IMR-90 (cell line): ENCODE results near the gene AAR2. TPM values are rescaled to one million over a fixed set of nuclear protein-coding genes. Genes with fewer than 3 reads are reported as not detected.

ENCODE experiments used
- ATAC-seq: fragments of 200-7000 bp; cut with Tn5 transposase; 2 replicates; pipeline ENCODE4 v1.9.1; 2020; ENCODE audit warnings: low read depth, mild to moderate bottlenecking, moderate library complexity
- BruUV-seq: library from RNA; stranded (reverse); fragments of 400-500 nt; replicated peaks from 2 replicates; lab custom pipeline; 2021; lab: Mats Ljungman, UMichigan
- CTCF ChIA-PET: fragments of 300-600 bp; formaldehyde crosslinking; extraction: SDS; loops from one replicate; lab custom pipeline; 2021; ENCODE audit warnings: antibody characterized with exemption; lab: Yijun Ruan, JAX
- POLR2A ChIA-PET: fragments of 300-600 bp; sonication (Branson Sonifier 250); formaldehyde crosslinking; loops from one replicate; lab custom pipeline; 2022; ENCODE audit warnings: antibody characterized with exemption; ENCODE audit not compliant: unreplicated experiment; lab: Charles Lee
- DNase-seq: peaks from one replicate; pipeline ENCODE4 v3.0.0; 2013
- H2AFZ ChIP-seq: replicated peaks from 2 replicates; pipeline ENCODE3; 2013; ENCODE audit warnings: low read length, mild to moderate bottlenecking; ENCODE audit not compliant: poor library complexity
- H2AK5ac ChIP-seq: 2 replicates; pipeline ENCODE4 v1.6.1; 2013; ENCODE audit warnings: low read depth, low read length, inconsistent platforms
- H2AK9ac ChIP-seq: replicated peaks from 2 replicates; pipeline ENCODE3; 2013; ENCODE audit warnings: mild to moderate bottlenecking, low read depth, low read length, moderate library complexity; ENCODE audit not compliant: poor library complexity
- H2BK120ac ChIP-seq: 2 replicates; pipeline ENCODE4 v1.6.1; 2013; ENCODE audit warnings: low read depth, low read length, inconsistent platforms
- H2BK15ac ChIP-seq: 3 replicates; pipeline ENCODE4 v1.6.1; 2013; ENCODE audit warnings: low read depth, low read length, inconsistent platforms
- H2BK20ac ChIP-seq: 2 replicates; pipeline ENCODE4 v1.6.1; 2013; ENCODE audit warnings: low read depth, mild to moderate bottlenecking, inconsistent platforms, low read length, moderate library complexity
- H2BK5ac ChIP-seq: 2 replicates; pipeline ENCODE4 v1.6.1; 2013; ENCODE audit warnings: mild to moderate bottlenecking, low read depth, low read length, inconsistent platforms; ENCODE audit not compliant: poor library complexity, severe bottlenecking
- H3K14ac ChIP-seq: replicated peaks from 2 replicates; pipeline ENCODE4 v1.6.1; 2013; ENCODE audit warnings: low read depth, low read length, inconsistent platforms
- H3K18ac ChIP-seq: 2 replicates; pipeline ENCODE4 v1.6.1; 2013; ENCODE audit warnings: low read depth, low read length, control low read depth
- H3K23ac ChIP-seq: 2 replicates; pipeline ENCODE4 v1.6.1; 2013; ENCODE audit warnings: low read depth, low read length, inconsistent platforms
- H3K27ac ChIP-seq: 2 replicates; pipeline ENCODE4 v1.5.1; 2013; ENCODE audit warnings: mild to moderate bottlenecking, control low read depth, low read length; ENCODE audit not compliant: insufficient read depth
- H3K27me3 ChIP-seq: 2 replicates; pipeline ENCODE4 v1.6.1; 2013; ENCODE audit warnings: low read length; ENCODE audit not compliant: control insufficient read depth, insufficient read depth
- H3K36me3 ChIP-seq: 2 replicates; pipeline ENCODE4 v1.6.1; 2013; ENCODE audit warnings: low read length, mixed read lengths; ENCODE audit not compliant: control insufficient read depth, insufficient read depth
- H3K4ac ChIP-seq: 2 replicates; pipeline ENCODE4 v1.6.1; 2013; ENCODE audit warnings: low read depth, low read length, inconsistent platforms
- H3K4me1 ChIP-seq: 2 replicates; pipeline ENCODE4 v1.6.1; 2013; ENCODE audit warnings: low read length, mixed read lengths; ENCODE audit not compliant: control insufficient read depth, insufficient read depth
- H3K4me2 ChIP-seq: 2 replicates; pipeline ENCODE4 v1.6.1; 2013; ENCODE audit warnings: low read depth, mild to moderate bottlenecking, control low read depth, low read length, moderate library complexity
- H3K4me3 ChIP-seq: 2 replicates; pipeline ENCODE4 v1.5.1; 2013; ENCODE audit warnings: low read depth, mild to moderate bottlenecking, control low read depth, low read length, moderate library complexity; ENCODE audit not compliant: insufficient read depth
- H3K56ac ChIP-seq: 2 replicates; pipeline ENCODE4 v1.6.1; 2013; ENCODE audit warnings: low read length, inconsistent platforms; ENCODE audit not compliant: insufficient read depth; ENCODE audit errors: extremely low read depth
- H3K79me1 ChIP-seq, 2 experiments: 2 replicates each; pipeline ENCODE4 v1.6.1; 2013; ENCODE audit warnings: low read length in 2 of 2, inconsistent platforms in 1 of 2, low read depth in 1 of 2
- H3K9ac ChIP-seq: 2 replicates; pipeline ENCODE4 v1.6.1; 2013; ENCODE audit warnings: low read depth, low read length, control low read depth
- H3K9me1 ChIP-seq: 2 replicates; pipeline ENCODE4 v1.6.1; 2013; ENCODE audit warnings: low read length, inconsistent platforms; ENCODE audit not compliant: insufficient read depth
- H3K9me3 ChIP-seq: 2 replicates; pipeline ENCODE4 v1.6.1; 2013; ENCODE audit warnings: low read length; ENCODE audit not compliant: control insufficient read depth, insufficient read depth
- H4K20me1 ChIP-seq: 2 replicates; pipeline ENCODE4 v1.6.1; 2013; ENCODE audit warnings: low read length, inconsistent platforms; ENCODE audit not compliant: insufficient read depth
- H4K5ac ChIP-seq: 2 replicates; pipeline ENCODE4 v1.6.1; 2013; ENCODE audit warnings: mild to moderate bottlenecking, low read depth, low read length, control low read depth
- H4K8ac ChIP-seq, 2 experiments: 2 replicates each; pipeline ENCODE4 v1.6.1; 2013; ENCODE audit warnings: low read depth in 2 of 2, low read length in 2 of 2, control low read depth in 1 of 2, inconsistent platforms in 1 of 2
- H4K91ac ChIP-seq: 2 replicates; pipeline ENCODE4 v1.6.1; 2013; ENCODE audit warnings: low read depth, low read length, inconsistent platforms; ENCODE audit not compliant: insufficient read depth
- BHLHE40 ChIP-seq: fragments of 150-350 bp; IDR thresholded peaks from 2 replicates; pipeline ENCODE4 v1.6.1; 2016; ENCODE audit warnings: mild to moderate bottlenecking, low read depth, low read length
- ELK1 ChIP-seq: fragments of 150-350 bp; IDR thresholded peaks from 2 replicates; pipeline ENCODE4 v1.6.1; 2016; ENCODE audit warnings: low read depth, mild to moderate bottlenecking, low read length, moderate library complexity, borderline replicate concordance
- RCOR1 ChIP-seq: IDR thresholded peaks from 2 replicates; pipeline ENCODE4 v1.6.1; 2012; ENCODE audit warnings: mild to moderate bottlenecking, low read length, improper control_type of control experiment; ENCODE audit not compliant: insufficient replicate concordance
- WGBS, 2 experiments: methylation state at CpG; one replicate each; pipeline versions ENCODE4 v1.1.5 to v1.1.7; 2013; ENCODE audit warnings: missing lambda C conversion rate in 2 of 2; ENCODE audit not compliant: insufficient read length in 1 of 2; ENCODE audit errors: extremely low coverage in 2 of 2; 5-methylcytosine and 5-hydroxymethylcytosine counted together
- dilution Hi-C: fragments of 300-500 bp; cut with HindIII; formaldehyde crosslinking; loops from one replicate; pipeline ENCODE4 v1.14.3; 2018; ENCODE audit warnings: low sequenced_read_pairs; ENCODE audit not compliant: unreplicated experiment
- in situ Hi-C: fragments of 300-500 bp; cut with MboI; formaldehyde crosslinking; loops from 3 replicates; pipeline ENCODE4 v1.14.3; 2019; ENCODE audit warnings: low sequenced_read_pairs, inconsistent platforms, mixed read lengths
- intact Hi-C: fragments of 100-400 bp; cut with micrococcal nuclease; formaldehyde crosslinking; loops from 2 replicates; pipeline ENCODE4 v1.10.0; 2022
- polyA plus RNA-seq, 3 experiments: library from polyadenylated mRNA; depleted of rRNA; stranded (reverse); fragments of >200 nt; gene quantifications; 2 replicates each; pipeline ENCODE4 v1.2.3, GENCODE V29; 2012; ENCODE audit warnings: low replicate concordance in 1 of 3
- total RNA-seq: library from RNA; depleted of rRNA; stranded (reverse); fragments of >200 nt; gene quantifications from 2 replicates; pipeline ENCODE4 v1.2.3, GENCODE V29; 2012

AAR2 gene
- total and polyA plus RNA-seq, 2 of the 4 experiments (the other 2 are of a cell fraction), result 28.2 to 35.8 TPM

- Histone ChIP-seq H2BK120ac (no peak overlapping the region), H4K20me1 (0 out of 2 replicates have a peak, but pooled peaks cover 3% of the 10 kb centered on the region), H2BK20ac (no peak overlapping the region), H3K4me3 (no peak overlapping the region), H3K4me1 (peaks cover 7% of the 10 kb centered on the region), H4K5ac (no peak overlapping the region), H3K4ac (no peak overlapping the region), H3K56ac (no peak overlapping the region), H3K23ac (no peak overlapping the region), H3K9ac (no peak overlapping the region), H3K27ac (no peak overlapping the region), H3K36me3 (no peaks in the 10 kb centered on the region; the same call in 1 of the 2 replicates), H3K79me1 (peaks cover 11 to 29% of the 10 kb centered on the region in 2 experiments), H3K9me1 (0 out of 2 replicates have a peak, but pooled peaks cover 10% of the 10 kb centered on the region), H3K9me3 (no peaks in the 10 kb centered on the region), H2AK5ac (no peak overlapping the region), H3K14ac (no peak overlapping the region), H2BK5ac (no peak overlapping the region), H4K91ac (no peak overlapping the region), H3K27me3 (no peaks in the 10 kb centered on the region), H2AK9ac (no peak overlapping the region), H3K18ac (no peak overlapping the region), H2BK15ac (no peak overlapping the region), H3K4me2 (no peak overlapping the region), H2AFZ (no peak overlapping the region), H4K8ac (no peak overlapping the region; a peak in 1 of 4 replicates)
- intact Hi-C loops, result no loop called here
- ATAC-seq (no peak), DNase-seq (no peak)
- dilution Hi-C loops, result no loop called here
- POLR2A ChIA-PET, result interaction anchor here (0.6 kb wide), 1 partner anchor 222 kb away, joined by 3 read pairs; no protein-coding TSS in a partner anchor
- TF ChIP-seq RCOR1, result no peak
- TF ChIP-seq BHLHE40, result no peak
- no peak for TF ChIP-seq ELK1
- in situ Hi-C loops, result no loop called here
- WGBS, 2 experiments, result 92% methylated on average over 4 of the region's 4 CpGs; no CpG with 5 or more reads in 1 of the 2 experiments
- no TSS peak for BruUV-seq
- CTCF ChIA-PET, result no interaction called here
Observed at GRCh38 chr20:36234771-36235320, 1.4 kb upstream of the AAR2 start.
